HepG2 (cell line): ENCODE data around the gene CFAP210. TPM values are rescaled to one million over a fixed set of nuclear protein-coding genes. Genes with fewer than 3 reads are reported as not detected.

Source experiments
- CBX1 ChIP-seq: IDR thresholded peaks from one replicate; pipeline ENCODE4 v1.6.1; 2016; ENCODE audit warnings: antibody characterized with exemption, low read depth
- FOXK2 ChIP-seq: fragments of 450-650 bp; IDR thresholded peaks from 2 replicates; pipeline ENCODE4 v1.6.1; 2016
- JUNB ChIP-seq: sonication (generic); formaldehyde crosslinking; IDR thresholded peaks from 2 replicates; pipeline ENCODE4 v1.8.0; 2022; ENCODE audit warnings: missing genetic modification reagents, mild to moderate bottlenecking, borderline replicate concordance
- KLF15 ChIP-seq: sonication (generic); formaldehyde crosslinking; IDR thresholded peaks from 2 replicates; pipeline ENCODE4 v1.8.1; 2023; ENCODE audit warnings: borderline replicate concordance, mild to moderate bottlenecking, inconsistent platforms, missing genetic modification reagents, mixed read lengths
- NONO ChIP-seq, 2 experiments: fragments of 450-650 bp in 1 of 2; sonication (generic) in 1 of 2; formaldehyde crosslinking in 1 of 2; IDR thresholded peaks in 1 of 2; conservative IDR thresholded peaks in 1 of 2; 2 replicates each; pipeline versions ENCODE4 v1.6.1 to v1.8.0; 2017 to 2022; ENCODE audit warnings: mild to moderate bottlenecking in 1 of 2, missing genetic modification reagents in 1 of 2, moderate library complexity in 1 of 2
- PBX3 ChIP-seq: sonication (generic); formaldehyde crosslinking; IDR thresholded peaks from 2 replicates; pipeline ENCODE4 v1.8.1; 2023; ENCODE audit warnings: missing genetic modification reagents, inconsistent platforms, borderline replicate concordance
- SOX5 ChIP-seq: IDR thresholded peaks from 2 replicates; pipeline ENCODE4 v1.6.1; 2016; ENCODE audit warnings: borderline replicate concordance
- TAF1 ChIP-seq: sonication (generic); formaldehyde crosslinking; IDR thresholded peaks from 2 replicates; pipeline ENCODE4 v1.4.0; 2020; ENCODE audit warnings: missing genetic modification reagents
- TEAD2 ChIP-seq: sonication (generic); formaldehyde crosslinking; IDR thresholded peaks from 2 replicates; pipeline ENCODE4 v1.9.0; 2021; ENCODE audit warnings: missing genetic modification reagents
- ZBTB10 ChIP-seq: sonication (generic); formaldehyde crosslinking; IDR thresholded peaks from 2 replicates; pipeline ENCODE4 v1.4.0; 2020; ENCODE audit warnings: missing genetic modification reagents, borderline replicate concordance
- ZFX ChIP-seq: sonication (generic); formaldehyde crosslinking; IDR thresholded peaks from 2 replicates; pipeline ENCODE4 v1.4.0; 2020; ENCODE audit warnings: mild to moderate bottlenecking, low read depth, missing genetic modification reagents, moderate library complexity
- ZMAT3 ChIP-seq: sonication (generic); formaldehyde crosslinking; conservative IDR thresholded peaks from 2 replicates; pipeline ENCODE4 v1.7.0; 2021; ENCODE audit warnings: missing genetic modification reagents
- ZNF280D ChIP-seq: sonication (generic); formaldehyde crosslinking; IDR thresholded peaks from 2 replicates; pipeline ENCODE4 v1.5.1; 2020; ENCODE audit warnings: mild to moderate bottlenecking, missing genetic modification reagents
- ZNF343 ChIP-seq: sonication (generic); formaldehyde crosslinking; IDR thresholded peaks from 2 replicates; pipeline ENCODE4 v1.4.0; 2020; ENCODE audit warnings: mild to moderate bottlenecking, missing genetic modification reagents
- ZNF446 ChIP-seq: sonication (generic); formaldehyde crosslinking; IDR thresholded peaks from 2 replicates; pipeline ENCODE4 v1.5.0; 2020; ENCODE audit warnings: mild to moderate bottlenecking, missing genetic modification reagents
- ZNF674 ChIP-seq: sonication (generic); formaldehyde crosslinking; IDR thresholded peaks from 2 replicates; pipeline ENCODE4 v1.5.0; 2020; ENCODE audit warnings: low read depth, mild to moderate bottlenecking, missing genetic modification reagents
- ZNF740 ChIP-seq: sonication (generic); formaldehyde crosslinking; IDR thresholded peaks from 2 replicates; pipeline ENCODE4 v1.4.0; 2020; ENCODE audit warnings: missing genetic modification reagents
- ZNF775 ChIP-seq: sonication (generic); formaldehyde crosslinking; IDR thresholded peaks from 2 replicates; pipeline ENCODE4 v1.4.0; 2020; ENCODE audit warnings: missing genetic modification reagents, mild to moderate bottlenecking, moderate library complexity, borderline replicate concordance
- ZNF816 ChIP-seq: sonication (generic); formaldehyde crosslinking; IDR thresholded peaks from 2 replicates; pipeline ENCODE4 v1.8.0; 2022; ENCODE audit warnings: missing genetic modification reagents, mild to moderate bottlenecking, borderline replicate concordance
- ZSCAN22 ChIP-seq: sonication (generic); formaldehyde crosslinking; IDR thresholded peaks from 2 replicates; pipeline ENCODE4 v1.4.0; 2020; ENCODE audit warnings: mild to moderate bottlenecking, missing genetic modification reagents
- polyA plus RNA-seq, 8 experiments: library from polyadenylated mRNA; depleted of rRNA in 3 of 8; stranded (reverse) in 7 of 8; unstranded in 1 of 8; fragments of >200 nt; fragmentation: Illumina TruSeq in 4 of 8; extraction: Trizol in 4 of 8; gene quantifications; 2 replicates each; pipeline versions ENCODE4 v1.2.1 to v1.2.3, GENCODE V29; 2011 to 2016; ENCODE audit warnings: low read depth in 4 of 8, missing spikeins in 1 of 8, mixed read lengths in 1 of 8; ENCODE audit not compliant: insufficient read depth in 1 of 8
- total RNA-seq, 5 experiments: library from RNA; depleted of rRNA; stranded (reverse); fragments of >200 nt; fragmentation: Illumina TruSeq; extraction: Trizol; gene quantifications; 2 replicates each; pipeline ENCODE4 v1.2.3, GENCODE V29; 2016; ENCODE audit warnings: low read depth in 1 of 5
- TF ChIP-seq, protein P1 (sequence below): sonication (generic); formaldehyde crosslinking; IDR thresholded peaks from 2 replicates; pipeline ENCODE4 v1.5.0; 2020; ENCODE audit warnings: mild to moderate bottlenecking, low read depth, missing genetic modification reagents, borderline replicate concordance

CFAP210 gene
- total and polyA plus RNA-seq, 2 of the 13 experiments (the other 11 are each of a cell fraction or from before 2014, with no cell fraction given), result 0.18 TPM; not detected in 1

- TF ChIP-seq TAF1 (CRISPR knock-in tag) (peak; percentile 93), ZFX (CRISPR knock-in tag) (peak; percentile 96), TEAD2 (CRISPR knock-in tag) (0 out of 2 replicates have a peak, but pooled peaks have one; percentile 20), FOXK2 (peak; percentile 52; the same call in 1 of the 2 replicates), ZNF816 (CRISPR knock-in tag) (peak; percentile 85; the same call in 1 of the 2 replicates), ZNF775 (CRISPR knock-in tag) (peak; percentile 50; the same call in 1 of the 2 replicates), ZSCAN22 (CRISPR knock-in tag) (no peak), ZNF343 (CRISPR knock-in tag) (no peak; the same call in 1 of the 2 replicates), KLF15 (peak; percentile 97), ZNF280D (CRISPR knock-in tag) (peak; percentile 92), JUNB (CRISPR knock-in tag) (no peak), PBX3 (CRISPR knock-in tag) (0 out of 2 replicates have a peak, but pooled peaks have one; percentile 85), NONO (IDR thresholded peaks at IDR 0.05) (no peak), NONO (CRISPR knock-in tag; conservative IDR thresholded peaks at IDR 0.05) (0 out of 2 replicates have a peak, but pooled peaks have one; percentile 67), ZNF740 (CRISPR knock-in tag) (no peak), ZNF446 (CRISPR knock-in tag) (no peak), ZNF674 (0 out of 2 replicates have a peak, but pooled peaks have one; percentile 40), ZMAT3 (no peak), ZBTB10 (peak; percentile 61), SOX5 (CRISPR knock-in tag) (peak; percentile 47; the same call in 1 of the 2 replicates), CBX1 (no peak)
- TF ChIP-seq, protein P1, sequence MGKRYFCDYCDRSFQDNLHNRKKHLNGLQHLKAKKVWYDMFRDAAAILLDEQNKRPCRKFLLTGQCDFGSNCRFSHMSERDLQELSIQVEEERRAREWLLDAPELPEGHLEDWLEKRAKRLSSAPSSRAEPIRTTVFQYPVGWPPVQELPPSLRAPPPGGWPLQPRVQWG (CRISPR knock-in tag), result no peak
Observed at GRCh38 chr2:169694113-169694893, at the start of gene CFAP210, which contains the start of gene PHOSPHO2 (continued).
